ENCODE data around the gene POLE3.

- TF ChIP-seq, protein P1, sequence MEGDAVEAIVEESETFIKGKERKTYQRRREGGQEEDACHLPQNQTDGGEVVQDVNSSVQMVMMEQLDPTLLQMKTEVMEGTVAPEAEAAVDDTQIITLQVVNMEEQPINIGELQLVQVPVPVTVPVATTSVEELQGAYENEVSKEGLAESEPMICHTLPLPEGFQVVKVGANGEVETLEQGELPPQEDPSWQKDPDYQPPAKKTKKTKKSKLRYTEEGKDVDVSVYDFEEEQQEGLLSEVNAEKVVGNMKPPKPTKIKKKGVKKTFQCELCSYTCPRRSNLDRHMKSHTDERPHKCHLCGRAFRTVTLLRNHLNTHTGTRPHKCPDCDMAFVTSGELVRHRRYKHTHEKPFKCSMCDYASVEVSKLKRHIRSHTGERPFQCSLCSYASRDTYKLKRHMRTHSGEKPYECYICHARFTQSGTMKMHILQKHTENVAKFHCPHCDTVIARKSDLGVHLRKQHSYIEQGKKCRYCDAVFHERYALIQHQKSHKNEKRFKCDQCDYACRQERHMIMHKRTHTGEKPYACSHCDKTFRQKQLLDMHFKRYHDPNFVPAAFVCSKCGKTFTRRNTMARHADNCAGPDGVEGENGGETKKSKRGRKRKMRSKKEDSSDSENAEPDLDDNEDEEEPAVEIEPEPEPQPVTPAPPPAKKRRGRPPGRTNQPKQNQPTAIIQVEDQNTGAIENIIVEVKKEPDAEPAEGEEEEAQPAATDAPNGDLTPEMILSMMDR (IDR thresholded peaks at IDR 0.05) = no peak
- no peak for TF ChIP-seq POLR2A (IDR thresholded peaks at IDR 0.05)
These were observed 6.9 kb upstream of the POLE3 start for GRCh38 chr9:113417370-113417769.

Data from lower leg skin (tissue), 3 donors.